ENCODE measurements around the gene MSI2.
"Not testable (repeated sequence)": the region's sequence is repeated elsewhere in the genome, so short reads cannot be mapped to it uniquely, and the experiment has no call there.

MSI2 gene

GRCh38 chr17:57493171-57493570 lies 236.8 kb downstream of the MSI2 start:
- no peak for DNase-seq

- DNase-seq: no peak
These were observed 237.3 kb downstream of the MSI2 start for GRCh38 chr17:57493625-57494024.

GRCh38 chr17:57494443-57494842 lies 238.1 kb downstream of the MSI2 start:
- DNase-seq: no peak

- DNase-seq: no peak
These were observed 239.4 kb downstream of the MSI2 start for GRCh38 chr17:57495771-57496170.

GRCh38 chr17:57496382-57496781 lies 240.1 kb downstream of the MSI2 start:
- no peak for DNase-seq

GRCh38 chr17:57498443-57498842 lies 242.1 kb downstream of the MSI2 start:
- DNase-seq: no peak

GRCh38 chr17:57499221-57499620 lies 242.9 kb downstream of the MSI2 start:
- DNase-seq: not testable (repeated sequence)

GRCh38 chr17:57499648-57500049 lies 243.3 kb downstream of the MSI2 start:
- DNase-seq: no peak

GRCh38 chr17:57501016-57501415 lies 244.7 kb downstream of the MSI2 start:
- DNase-seq: no peak

- no peak for DNase-seq
These were observed 245.7 kb downstream of the MSI2 start for GRCh38 chr17:57502022-57502421.

GRCh38 chr17:57502811-57503241 lies 246.5 kb downstream of the MSI2 start:
- no peak for DNase-seq

- no peak for DNase-seq
These were observed 247.9 kb downstream of the MSI2 start for GRCh38 chr17:57504208-57504607.

- no peak for DNase-seq
These were observed 249.8 kb downstream of the MSI2 start for GRCh38 chr17:57505841-57506773.

GRCh38 chr17:57506774-57507127 lies 250.4 kb downstream of the MSI2 start:
- no peak for DNase-seq

- no peak for DNase-seq
These were observed 251.5 kb downstream of the MSI2 start for GRCh38 chr17:57507828-57508227.

- DNase-seq: no peak
These were observed 252.3 kb downstream of the MSI2 start for GRCh38 chr17:57508671-57509070.

GRCh38 chr17:57511475-57512123 lies 255.3 kb downstream of the MSI2 start:
- DNase-seq: no peak

GRCh38 chr17:57512258-57512657 lies 255.9 kb downstream of the MSI2 start:
- DNase-seq: no peak

GRCh38 chr17:57512691-57513090 lies 256.4 kb downstream of the MSI2 start:
- no peak for DNase-seq

- DNase-seq: no peak
These were observed 257.2 kb downstream of the MSI2 start for GRCh38 chr17:57513569-57513968.

- no peak for DNase-seq
These were observed 258.3 kb downstream of the MSI2 start for GRCh38 chr17:57514614-57515013.

- DNase-seq: no peak
These were observed 259.4 kb downstream of the MSI2 start for GRCh38 chr17:57515662-57516211.

GRCh38 chr17:57516290-57517230 lies 260.2 kb downstream of the MSI2 start:
- no peak for DNase-seq

Data from GOT3 (cell line).